CD4-positive, alpha-beta T cell treated with Interleukin-6 for 4 hours (primary cell): Measurements from ENCODE around the gene PTK6.
"Not testable (repeated sequence)": the region's sequence is repeated elsewhere in the genome, so short reads cannot be mapped to it uniquely, and the experiment has no call there.

ENCODE experiments used
- DNase-seq: peaks from one replicate; pipeline ENCODE4 v3.0.0-alpha.2; 2020; ENCODE audit warnings: mixed read lengths

Gene PTK6

GRCh38 chr20:63568986-63569949 lies 32.1 kb upstream of the PTK6 start:
- DNase-seq = no peak

- peak; percentile 32 for DNase-seq
Measured at GRCh38 chr20:63568170-63568981, 31.2 kb upstream of the PTK6 start.

GRCh38 chr20:63567386-63568169 lies 30.4 kb upstream of the PTK6 start:
- peak; percentile 62 for DNase-seq

GRCh38 chr20:63567136-63567385 lies 29.9 kb upstream of the PTK6 start:
- DNase-seq = peak; percentile 8

- no peak for DNase-seq
Measured at GRCh38 chr20:63566395-63567135, 29.4 kb upstream of the PTK6 start.

- no peak for DNase-seq
Measured at GRCh38 chr20:63565699-63566335, 28.6 kb upstream of the PTK6 start.

- DNase-seq = no peak
Measured at GRCh38 chr20:63565021-63565698, 28.0 kb upstream of the PTK6 start.

- DNase-seq = no peak
Measured at GRCh38 chr20:63564036-63564810, 27.0 kb upstream of the PTK6 start.

- DNase-seq = no peak
Measured at GRCh38 chr20:63563225-63563935, 26.2 kb upstream of the PTK6 start.

- no peak for DNase-seq
Measured at GRCh38 chr20:63562461-63563224, 25.5 kb upstream of the PTK6 start.

GRCh38 chr20:63561624-63562396 lies 24.6 kb upstream of the PTK6 start:
- no peak for DNase-seq

- DNase-seq = no peak
Measured at GRCh38 chr20:63560856-63561609, 23.9 kb upstream of the PTK6 start.

- DNase-seq = no peak
Measured at GRCh38 chr20:63560333-63560805, 23.2 kb upstream of the PTK6 start.

GRCh38 chr20:63559485-63560332 lies 22.5 kb upstream of the PTK6 start:
- DNase-seq = not testable (repeated sequence)

GRCh38 chr20:63558804-63559484 lies 21.8 kb upstream of the PTK6 start:
- DNase-seq = no peak

- DNase-seq = no peak
Measured at GRCh38 chr20:63557481-63557891, 20.3 kb upstream of the PTK6 start.
